WTC11 (cell line): Measurements from ENCODE around the gene ENPP7. TPM values are rescaled to one million over a fixed set of nuclear protein-coding genes. Genes with fewer than 3 reads are reported as not detected.
"Not testable (repeated sequence)": the region's sequence is repeated elsewhere in the genome, so short reads cannot be mapped to it uniquely, and the experiment has no call there.

ENCODE experiments used
- ATAC-seq: fragments of 200-7000 bp; cut with Tn5 transposase; 2 replicates; pipeline ENCODE4 v1.10.0; 2021; ENCODE audit warnings: mild to moderate bottlenecking, moderate library complexity
- CTCF ChIA-PET: fragments of 300-600 bp; sonication (Branson Sonifier 250); formaldehyde crosslinking; loops from one replicate; lab custom pipeline; 2021; ENCODE audit warnings: antibody characterized with exemption; lab: Charles Lee
- POLR2A ChIA-PET: fragments of 350-600 bp; sonication (Branson Sonifier 250); formaldehyde crosslinking; loops from one replicate; lab custom pipeline; 2021; ENCODE audit warnings: antibody characterized with exemption; lab: Charles Lee
- DNase-seq: peaks from one replicate; pipeline ENCODE4 v3.0.0; 2021; ENCODE audit warnings: low spot score
- H3K27ac Mint-ChIP-seq: 2 replicates; pipeline ENCODE4 v1.8.0; 2021; ENCODE audit warnings: mixed read lengths
- H3K27me3 Mint-ChIP-seq: 2 replicates; pipeline ENCODE4 v1.8.0; 2021; ENCODE audit warnings: low read depth, mild to moderate bottlenecking, moderate library complexity, mixed read lengths
- H3K36me3 Mint-ChIP-seq: 2 replicates; pipeline ENCODE4 v1.8.0; 2021; ENCODE audit warnings: mixed read lengths
- H3K4me1 Mint-ChIP-seq: 2 replicates; pipeline ENCODE4 v1.8.0; 2022; ENCODE audit warnings: mixed read lengths
- H3K4me3 Mint-ChIP-seq: 2 replicates; pipeline ENCODE4 v1.8.0; 2021; ENCODE audit warnings: mild to moderate bottlenecking, moderate library complexity, mixed read lengths
- H3K9me3 Mint-ChIP-seq: 2 replicates; pipeline ENCODE4 v1.8.0; 2021; ENCODE audit warnings: mixed read lengths
- E2F4 ChIP-seq: sonication (generic); formaldehyde crosslinking; IDR thresholded peaks from 2 replicates; pipeline ENCODE4 v1.8.1; 2022; ENCODE audit warnings: low read depth, mild to moderate bottlenecking, moderate library complexity, missing genetic modification reagents, borderline replicate concordance
- E2F5 ChIP-seq: sonication (generic); formaldehyde crosslinking; IDR thresholded peaks from 2 replicates; pipeline ENCODE4 v1.8.1; 2022; ENCODE audit warnings: mild to moderate bottlenecking, moderate library complexity, missing genetic modification reagents
- ERG ChIP-seq: fragments of 250-450 bp; sonication (Bioruptor Pico); IDR thresholded peaks from 2 replicates; pipeline ENCODE4 v1.8.0; 2021; ENCODE audit warnings: mild to moderate bottlenecking
- ETV6 ChIP-seq: sonication (generic); formaldehyde crosslinking; IDR thresholded peaks from 2 replicates; pipeline ENCODE4 v1.8.1; 2022; ENCODE audit warnings: mild to moderate bottlenecking, missing genetic modification reagents
- FOXK1 ChIP-seq: sonication (generic); formaldehyde crosslinking; IDR thresholded peaks from 2 replicates; pipeline ENCODE4 v1.8.0; 2022; ENCODE audit warnings: mild to moderate bottlenecking, moderate library complexity, missing genetic modification reagents
- JUN ChIP-seq: sonication (generic); formaldehyde crosslinking; IDR thresholded peaks from 2 replicates; pipeline ENCODE4 v1.8.0; 2023; ENCODE audit warnings: mild to moderate bottlenecking, missing genetic modification reagents
- NFATC4 ChIP-seq: fragments of 250-450 bp; sonication (Bioruptor Pico); IDR thresholded peaks from 2 replicates; pipeline ENCODE4 v1.9.0; 2021; ENCODE audit warnings: mild to moderate bottlenecking
- NFE2L1 ChIP-seq: sonication (generic); formaldehyde crosslinking; IDR thresholded peaks from 2 replicates; pipeline ENCODE4 v1.8.1; 2023; ENCODE audit warnings: missing genetic modification reagents
- NFYB ChIP-seq: sonication (generic); formaldehyde crosslinking; conservative IDR thresholded peaks from 2 replicates; pipeline ENCODE4 v1.8.0; 2022; ENCODE audit warnings: low read depth, missing genetic modification reagents
- OVOL2 ChIP-seq: fragments of 250-450 bp; sonication (Bioruptor Pico); IDR thresholded peaks from 2 replicates; pipeline ENCODE4 v1.9.0; 2021; ENCODE audit warnings: mild to moderate bottlenecking, borderline replicate concordance
- PREB ChIP-seq: sonication (generic); formaldehyde crosslinking; IDR thresholded peaks from 2 replicates; pipeline ENCODE4 v1.8.1; 2022; ENCODE audit warnings: mild to moderate bottlenecking, missing genetic modification reagents, moderate library complexity, borderline replicate concordance
- PRRX2 ChIP-seq: fragments of 250-450 bp; sonication (Bioruptor Pico); IDR thresholded peaks from 2 replicates; pipeline ENCODE4 v1.8.0; 2021; ENCODE audit warnings: mild to moderate bottlenecking
- SMAD3 ChIP-seq: sonication (generic); formaldehyde crosslinking; IDR thresholded peaks from 2 replicates; pipeline ENCODE4 v1.8.0; 2022; ENCODE audit warnings: missing genetic modification reagents, mild to moderate bottlenecking, borderline replicate concordance
- STAT6 ChIP-seq: sonication (generic); formaldehyde crosslinking; conservative IDR thresholded peaks from 2 replicates; pipeline ENCODE4 v1.8.1; 2023; ENCODE audit warnings: mild to moderate bottlenecking, low read depth, missing genetic modification reagents, moderate library complexity
- TP53 ChIP-seq: sonication (generic); formaldehyde crosslinking; IDR thresholded peaks from 2 replicates; pipeline ENCODE4 v1.8.1; 2023; ENCODE audit warnings: mild to moderate bottlenecking, missing genetic modification reagents
- USF2 ChIP-seq: sonication (generic); formaldehyde crosslinking; IDR thresholded peaks from 2 replicates; pipeline ENCODE4 v1.8.1; 2023; ENCODE audit warnings: mild to moderate bottlenecking, missing genetic modification reagents, moderate library complexity
- ZNF121 ChIP-seq: sonication (generic); formaldehyde crosslinking; IDR thresholded peaks from 2 replicates; pipeline ENCODE4 v1.8.0; 2023; ENCODE audit warnings: missing genetic modification reagents
- ZNF423 ChIP-seq: fragments of 250-450 bp; sonication (Bioruptor Pico); IDR thresholded peaks from 2 replicates; pipeline ENCODE4 v2.1.2; 2022; ENCODE audit warnings: mild to moderate bottlenecking, moderate library complexity
- ZSCAN18 ChIP-seq: fragments of 250-450 bp; sonication (Bioruptor Pico); IDR thresholded peaks from 2 replicates; pipeline ENCODE4 v2.1.2; 2022; ENCODE audit warnings: mild to moderate bottlenecking, moderate library complexity
- total RNA-seq: library from RNA; stranded (reverse); gene quantifications from 3 replicates; pipeline ENCODE4 v1.2.3, GENCODE V29; 2021

Gene ENPP7
- total RNA-seq, 1 experiment from 2014 or later, result not detected

GRCh38 chr17:79754370-79754769 lies 23.6 kb downstream of the ENPP7 start:
- ChIA-PET POLR2A (interaction anchor here (0.8 kb wide), 1 partner anchor 88 kb away, joined by 3 read pairs; no protein-coding TSS in a partner anchor), CTCF (interaction anchor here (1.1 kb wide), 1 partner anchor 8 kb away, joined by 8 read pairs; no protein-coding TSS in a partner anchor)
- H3K27me3 Mint-ChIP-seq, result peaks cover 31% of the 10 kb centered on the region
- H3K4me3 Mint-ChIP-seq, result no peak overlapping the region
- ATAC-seq (no peak), DNase-seq (no peak)
- H3K27ac Mint-ChIP-seq, result no peak overlapping the region
- H3K9me3 Mint-ChIP-seq, result no peaks in the 10 kb centered on the region
- TF ChIP-seq PREB (CRISPR knock-in tag) (no peak), E2F5 (CRISPR knock-in tag) (no peak), ZNF121 (no peak), TP53 (no peak), ETV6 (no peak), PRRX2 (no peak), NFATC4 (no peak), ERG (CRISPR knock-in tag) (no peak)
- TF ChIP-seq, all 79 proteins: peak for 0
- Mint-ChIP-seq H3K36me3 (no peaks in the 10 kb centered on the region), H3K4me1 (no peaks in the 10 kb centered on the region)

- H3K27me3 Mint-ChIP-seq, result peaks cover 25% of the 10 kb centered on the region
- H3K27ac Mint-ChIP-seq, H3K9me3 Mint-ChIP-seq, H3K4me3 Mint-ChIP-seq, H3K4me1 Mint-ChIP-seq, H3K36me3 Mint-ChIP-seq, POLR2A ChIA-PET, ATAC-seq, DNase-seq: not testable (repeated sequence)
- CTCF ChIA-PET, result interaction anchor here (1.1 kb wide), 1 partner anchor 9 kb away, joined by 8 read pairs; no protein-coding TSS in a partner anchor
These were observed 24.2 kb downstream of the ENPP7 start for GRCh38 chr17:79754903-79755302.

GRCh38 chr17:79755591-79755990 lies 24.8 kb downstream of the ENPP7 start:
- ATAC-seq (no peak), DNase-seq (no peak)
- Mint-ChIP-seq H3K9me3 (no peaks in the 10 kb centered on the region), H3K27ac (no peak overlapping the region), H3K36me3 (no peaks in the 10 kb centered on the region), H3K4me1 (no peaks in the 10 kb centered on the region), H3K4me3 (no peak overlapping the region), H3K27me3 (peaks cover 20% of the 10 kb centered on the region)
- ChIA-PET CTCF (interaction anchor here (0.6 kb wide), 1 partner anchor 82 kb away, joined by 3 read pairs; no protein-coding TSS in a partner anchor), POLR2A (no interaction called here)
- TF ChIP-seq NFE2L1 (CRISPR knock-in tag) (no peak), SMAD3 (CRISPR knock-in tag) (no peak), STAT6 (CRISPR knock-in tag) (no peak), FOXK1 (no peak), TP53 (no peak), PREB (CRISPR knock-in tag) (no peak), ZSCAN18 (CRISPR knock-in tag) (no peak), JUN (CRISPR knock-in tag) (no peak), E2F4 (CRISPR knock-in tag) (no peak), USF2 (CRISPR knock-in tag) (no peak), OVOL2 (no peak), ZNF121 (no peak), ZNF423 (no peak), ERG (CRISPR knock-in tag) (no peak), NFYB (CRISPR knock-in tag) (no peak)
